AG10803 (cell line): ENCODE results near the gene VRK3.
"Not testable (repeated sequence)": the region's sequence is repeated elsewhere in the genome, so short reads cannot be mapped to it uniquely, and the experiment has no call there.

Experiments used
- DNase-seq: peaks from one replicate; pipeline ENCODE4 v3.0.0; 2010; ENCODE audit warnings: low read depth
- H3K4me3 ChIP-seq: 2 replicates; pipeline ENCODE4 v1.5.1; 2011; ENCODE audit warnings: mild to moderate bottlenecking, low read length, control low read depth
- TF ChIP-seq, protein P1 (sequence below): conservative IDR thresholded peaks from 2 replicates; pipeline ENCODE4 v1.5.1; 2011; ENCODE audit warnings: mild to moderate bottlenecking, low read length, control low read depth, inconsistent platforms

VRK3 gene

DNA sequence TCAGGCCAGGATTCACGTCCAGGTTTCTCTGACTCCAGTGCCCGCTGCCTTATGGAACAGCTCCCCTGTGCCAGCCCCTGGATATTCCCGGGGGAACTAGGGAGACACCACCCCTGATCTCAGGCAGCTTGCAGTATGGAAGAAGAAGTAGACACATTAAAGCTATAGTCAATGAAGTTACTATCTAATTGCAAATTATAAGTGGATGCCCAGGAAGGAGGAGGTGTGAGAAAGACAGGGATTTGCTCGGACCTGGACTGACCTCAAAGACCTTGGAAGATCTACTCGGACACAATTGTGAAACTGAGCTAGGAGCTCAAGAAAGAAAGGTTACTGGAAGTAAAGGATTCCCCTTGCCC lies 74.6 kb downstream of the VRK3 start:
- H3K4me3 ChIP-seq: no peak overlapping the region
- no peak for DNase-seq
- TF ChIP-seq, protein P1, sequence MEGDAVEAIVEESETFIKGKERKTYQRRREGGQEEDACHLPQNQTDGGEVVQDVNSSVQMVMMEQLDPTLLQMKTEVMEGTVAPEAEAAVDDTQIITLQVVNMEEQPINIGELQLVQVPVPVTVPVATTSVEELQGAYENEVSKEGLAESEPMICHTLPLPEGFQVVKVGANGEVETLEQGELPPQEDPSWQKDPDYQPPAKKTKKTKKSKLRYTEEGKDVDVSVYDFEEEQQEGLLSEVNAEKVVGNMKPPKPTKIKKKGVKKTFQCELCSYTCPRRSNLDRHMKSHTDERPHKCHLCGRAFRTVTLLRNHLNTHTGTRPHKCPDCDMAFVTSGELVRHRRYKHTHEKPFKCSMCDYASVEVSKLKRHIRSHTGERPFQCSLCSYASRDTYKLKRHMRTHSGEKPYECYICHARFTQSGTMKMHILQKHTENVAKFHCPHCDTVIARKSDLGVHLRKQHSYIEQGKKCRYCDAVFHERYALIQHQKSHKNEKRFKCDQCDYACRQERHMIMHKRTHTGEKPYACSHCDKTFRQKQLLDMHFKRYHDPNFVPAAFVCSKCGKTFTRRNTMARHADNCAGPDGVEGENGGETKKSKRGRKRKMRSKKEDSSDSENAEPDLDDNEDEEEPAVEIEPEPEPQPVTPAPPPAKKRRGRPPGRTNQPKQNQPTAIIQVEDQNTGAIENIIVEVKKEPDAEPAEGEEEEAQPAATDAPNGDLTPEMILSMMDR: no peak

- no peak for DNase-seq
Measured at GRCh38 chr19:49949742-49950589, 75.2 kb downstream of the VRK3 start.

DNA sequence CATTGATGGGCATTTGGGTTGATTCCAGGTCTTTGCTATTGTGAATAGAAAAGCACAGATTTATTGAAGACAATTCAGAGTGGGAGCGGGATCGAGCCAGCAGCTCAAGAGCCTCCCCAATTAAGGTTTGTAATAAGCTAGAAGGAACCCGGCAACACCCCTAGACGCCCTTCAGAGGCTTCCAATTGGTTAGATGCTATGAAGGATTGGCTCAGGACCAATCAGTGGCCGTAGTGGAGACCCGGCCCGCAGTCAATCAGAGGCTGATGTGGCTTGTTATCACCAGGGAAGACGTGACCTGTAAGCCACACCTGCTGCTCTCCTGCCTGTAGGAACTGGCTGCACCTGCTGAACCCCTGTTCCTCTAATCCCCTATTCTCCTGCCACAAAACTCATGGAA lies 78.8 kb downstream of the VRK3 start:
- TF ChIP-seq, protein P1: no peak
- no peak overlapping the region for H3K4me3 ChIP-seq
- no peak for DNase-seq

More at GRCh38 chr19:49949742-49950589, 75.2 kb downstream of the VRK3 start:
- TF ChIP-seq, protein P1: no peak
- no peak overlapping the region for H3K4me3 ChIP-seq

DNA sequence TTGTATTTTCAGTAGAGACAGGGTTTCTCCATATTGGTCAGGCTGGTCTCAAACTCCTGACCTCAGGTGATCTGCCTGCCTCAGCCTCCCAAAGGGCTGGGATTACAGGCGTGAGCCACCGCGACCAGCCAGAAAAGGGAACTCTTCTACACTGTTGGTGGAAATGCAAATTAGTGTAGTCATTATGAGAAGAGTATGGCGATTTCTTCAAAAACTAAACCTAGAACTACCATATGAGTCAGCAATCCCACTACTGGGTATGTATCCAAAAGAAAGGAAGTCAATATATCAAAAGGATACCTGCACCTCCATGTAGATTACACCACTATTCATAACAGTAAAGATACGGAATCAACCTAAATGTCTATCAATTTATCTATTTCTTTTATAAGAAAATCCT lies 80.6 kb downstream of the VRK3 start:
- not testable (repeated sequence) for DNase-seq, H3K4me3 ChIP-seq

DNA sequence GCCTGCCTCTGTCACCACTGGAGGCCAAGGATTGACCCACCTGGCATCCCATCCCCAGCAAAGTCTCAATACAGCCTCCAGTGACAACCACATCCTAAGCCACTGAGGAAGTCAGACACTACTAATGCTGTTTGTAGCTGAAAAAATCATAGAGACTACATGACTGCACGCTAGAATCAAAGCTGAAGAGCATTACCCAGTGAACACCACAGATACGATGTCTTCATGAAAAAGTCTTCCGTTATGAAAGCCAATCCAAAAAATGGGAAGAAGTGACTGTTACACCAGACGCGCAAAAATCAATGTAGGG lies 84.7 kb downstream of the VRK3 start:
- TF ChIP-seq, protein P1: no peak
- H3K4me3 ChIP-seq: no peak overlapping the region
- DNase-seq: no peak

DNA sequence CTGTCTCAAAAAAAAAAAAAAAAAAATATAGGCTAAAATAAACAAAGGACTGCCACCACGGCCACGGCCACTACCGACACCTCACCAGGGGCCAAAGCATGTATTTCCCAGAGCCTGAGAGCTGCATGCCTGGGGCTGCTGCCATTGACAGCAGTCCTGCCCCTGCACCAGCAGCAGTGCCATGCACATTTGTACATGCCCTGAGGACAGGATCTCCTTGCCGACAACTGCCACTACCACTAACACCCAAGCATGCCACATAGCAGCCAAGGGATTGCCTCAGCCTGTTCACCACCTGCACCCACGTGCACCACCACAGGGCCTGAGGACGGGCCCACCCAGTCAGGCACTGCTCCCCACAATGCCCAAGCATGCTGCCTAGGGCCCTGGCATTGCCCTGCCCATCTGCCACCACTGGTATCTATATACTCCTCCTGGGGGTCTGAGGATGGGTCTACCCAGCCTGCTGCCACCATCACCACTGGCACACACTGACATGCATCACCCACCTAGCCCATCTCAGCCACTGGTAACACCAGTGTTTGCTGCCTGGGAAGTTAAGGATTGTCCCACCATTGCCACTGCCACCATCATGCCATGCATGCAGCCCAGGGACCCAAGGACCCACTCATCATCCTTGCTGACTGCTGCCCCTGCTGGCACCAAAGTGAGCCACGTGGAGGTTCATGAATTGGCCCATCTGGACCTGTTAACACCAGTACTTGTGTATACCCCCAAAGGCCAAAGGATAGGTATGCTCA lies 85.3 kb downstream of the VRK3 start:
- no peak for DNase-seq
- TF ChIP-seq, protein P1: no peak
- H3K4me3 ChIP-seq: no peak overlapping the region

DNA sequence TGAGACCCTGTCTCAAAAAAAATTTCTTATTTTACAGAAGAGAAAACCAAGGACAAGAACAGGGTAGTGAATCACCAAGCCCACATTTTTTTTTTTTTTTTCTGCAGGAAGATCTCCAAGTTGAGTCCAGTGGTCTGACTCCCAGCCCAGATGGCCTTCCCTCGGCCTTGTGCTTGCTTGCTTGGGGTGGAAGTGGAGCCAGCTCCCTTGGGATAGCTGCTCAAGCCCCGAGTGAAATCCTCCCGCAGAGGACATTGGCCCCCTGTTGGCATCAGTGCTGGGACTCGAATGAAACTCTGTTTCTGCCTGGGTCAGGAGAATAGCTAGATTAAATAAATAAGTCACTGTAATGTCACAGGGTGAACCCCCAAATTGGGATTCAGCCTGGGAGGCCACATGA lies 86.5 kb downstream of the VRK3 start:
- TF ChIP-seq, protein P1: no peak
- DNase-seq: no peak
- no peak overlapping the region for H3K4me3 ChIP-seq
